ENCODE data around the gene FARSB.

Gene FARSB

GRCh38 chr2:222655787-222656525 lies at the start of gene FARSB:
Gene FARSB (minus strand): TSS chr2:222656092. CDS start chr2:222656073, 19 bp downstream.
- TF ChIP-seq CTCF (IDR thresholded peaks at IDR 0.05), result no peak
- DNase-seq, result peak; percentile 91

GRCh38 chr2:222703886-222704285 lies 48.0 kb upstream of the FARSB start:
- H3K4me1 Mint-ChIP-seq, result peaks cover 5% of the 10 kb centered on the region
- H3K36me3 Mint-ChIP-seq (ENCODE audit: low read depth), result no peaks in the 10 kb centered on the region
- H3K27ac Mint-ChIP-seq, result no peak overlapping the region
- no peaks in the 10 kb centered on the region for H3K9me3 Mint-ChIP-seq
- DNase-seq, result no peak
- TF ChIP-seq CTCF (IDR thresholded peaks at IDR 0.05), result no peak
- H3K27me3 Mint-ChIP-seq (ENCODE audit: low read depth, poor library complexity), result peaks cover 12% of the 10 kb centered on the region
- no peak overlapping the region for H3K4me3 Mint-ChIP-seq

More at GRCh38 chr2:222655787-222656525, at the start of gene FARSB:
- Mint-ChIP-seq H3K36me3 (ENCODE audit: low read depth) (peaks cover 5% of the 10 kb centered on the region), H3K4me3 (peak within 1 kb of the TSS; percentile 99), H3K27ac (peak within 1 kb of the TSS; percentile 100), H3K4me1 (peaks cover 41% of the 10 kb centered on the region), H3K9me3 (no peaks in the 10 kb centered on the region), H3K27me3 (ENCODE audit: low read depth, poor library complexity) (no peaks in the 10 kb centered on the region)

GRCh38 chr2:222703091-222703490 lies 47.2 kb upstream of the FARSB start:
- no peak for TF ChIP-seq CTCF (IDR thresholded peaks at IDR 0.05)
- no peaks in the 10 kb centered on the region for H3K9me3 Mint-ChIP-seq
- H3K4me3 Mint-ChIP-seq, result no peak overlapping the region
- DNase-seq, result no peak
- peaks cover under 1% of the 10 kb centered on the region for H3K4me1 Mint-ChIP-seq
- H3K27ac Mint-ChIP-seq, result no peak overlapping the region
- no peaks in the 10 kb centered on the region for H3K36me3 Mint-ChIP-seq (ENCODE audit: low read depth)
- H3K27me3 Mint-ChIP-seq (ENCODE audit: low read depth, poor library complexity), result peaks cover 12% of the 10 kb centered on the region

GRCh38 chr2:222701721-222702131 lies 45.8 kb upstream of the FARSB start:
- Mint-ChIP-seq H3K4me1 (no peaks in the 10 kb centered on the region), H3K36me3 (ENCODE audit: low read depth) (no peaks in the 10 kb centered on the region), H3K27me3 (ENCODE audit: low read depth, poor library complexity) (peaks cover 12% of the 10 kb centered on the region), H3K27ac (no peak overlapping the region), H3K4me3 (no peak overlapping the region), H3K9me3 (no peaks in the 10 kb centered on the region)
- no peak for DNase-seq
- no peak for TF ChIP-seq CTCF (IDR thresholded peaks at IDR 0.05)

- no peak overlapping the region for H3K4me3 Mint-ChIP-seq
- H3K36me3 Mint-ChIP-seq (ENCODE audit: low read depth), result no peaks in the 10 kb centered on the region
- peaks cover 12% of the 10 kb centered on the region for H3K27me3 Mint-ChIP-seq (ENCODE audit: low read depth, poor library complexity)
- no peaks in the 10 kb centered on the region for H3K4me1 Mint-ChIP-seq
- H3K9me3 Mint-ChIP-seq, result no peaks in the 10 kb centered on the region
- no peak for DNase-seq
- no peak overlapping the region for H3K27ac Mint-ChIP-seq
- no peak for TF ChIP-seq CTCF (IDR thresholded peaks at IDR 0.05)
These were observed 45.3 kb upstream of the FARSB start for GRCh38 chr2:222701233-222701632.

GRCh38 chr2:222698276-222698675 lies 42.4 kb upstream of the FARSB start:
- no peak overlapping the region for H3K4me3 Mint-ChIP-seq
- peaks cover 3% of the 10 kb centered on the region for H3K9me3 Mint-ChIP-seq
- H3K36me3 Mint-ChIP-seq (ENCODE audit: low read depth), result no peaks in the 10 kb centered on the region
- DNase-seq, result no peak
- H3K4me1 Mint-ChIP-seq, result no peaks in the 10 kb centered on the region
- H3K27ac Mint-ChIP-seq, result no peak overlapping the region
- TF ChIP-seq CTCF (IDR thresholded peaks at IDR 0.05), result no peak
- H3K27me3 Mint-ChIP-seq (ENCODE audit: low read depth, poor library complexity), result peaks cover 3% of the 10 kb centered on the region

Measured in nephron progenitor cell (in vitro differentiated cells).